H1 (cell line): Measurements from ENCODE around the gene SBF1. TPM values are rescaled to one million over a fixed set of nuclear protein-coding genes. Genes with fewer than 3 reads are reported as not detected.

ENCODE experiments used
- CTCF ChIA-PET: fragments of 300-600 bp; sonication (Branson Sonifier 250); formaldehyde crosslinking; loops from one replicate; lab custom pipeline; 2021; ENCODE audit not compliant: partially characterized antibody; lab: Charles Lee
- POLR2A ChIA-PET: fragments of 300-600 bp; sonication (Branson Sonifier 250); formaldehyde crosslinking; loops from one replicate; lab custom pipeline; 2021; ENCODE audit warnings: inconsistent platforms; ENCODE audit not compliant: partially characterized antibody; lab: Charles Lee
- DNase-seq, 2 experiments: peaks; one replicate each; pipeline versions ENCODE4 v3.0.0 to v3.0.0-alpha.2; 2010 to 2022; ENCODE audit warnings: low spot score in 2 of 2, low read depth in 1 of 2, mixed read lengths in 1 of 2
- FAIRE-seq: peaks from 2 replicates; lab custom pipeline; 2011; peaks lifted over from hg19 to GRCh38; lab: Jason Lieb, UNC
- H2AFZ ChIP-seq: 2 replicates; pipeline ENCODE4 v1.8.1; 2012; ENCODE audit warnings: low read length, inconsistent platforms
- H2AK5ac ChIP-seq: 2 replicates; pipeline ENCODE4 v1.6.1; 2013; ENCODE audit warnings: low read depth, low read length
- H2BK120ac ChIP-seq: replicated peaks from 2 replicates; pipeline ENCODE3; 2013; ENCODE audit warnings: low read depth, low read length, inconsistent platforms
- H2BK12ac ChIP-seq: 2 replicates; pipeline ENCODE4 v1.6.1; 2013; ENCODE audit warnings: low read depth, low read length
- H2BK15ac ChIP-seq: 2 replicates; pipeline ENCODE4 v1.6.1; 2013; ENCODE audit warnings: low read length
- H2BK20ac ChIP-seq: 2 replicates; pipeline ENCODE4 v1.6.1; 2013; ENCODE audit warnings: low read length
- H2BK5ac ChIP-seq: 2 replicates; pipeline ENCODE4 v1.6.1; 2013; ENCODE audit warnings: low read depth, low read length
- H3K14ac ChIP-seq: 2 replicates; pipeline ENCODE4 v1.6.1; 2013; ENCODE audit warnings: inconsistent platforms; ENCODE audit not compliant: insufficient read length
- H3K18ac ChIP-seq: 2 replicates; pipeline ENCODE4 v1.6.1; 2013; ENCODE audit warnings: low read length; ENCODE audit errors: extremely low read depth
- H3K23ac ChIP-seq: 2 replicates; pipeline ENCODE4 v1.6.1; 2013; ENCODE audit warnings: inconsistent platforms; ENCODE audit not compliant: insufficient read length
- H3K23me2 ChIP-seq: 2 replicates; pipeline ENCODE4 v1.6.1; 2013; ENCODE audit warnings: low read depth, low read length
- H3K27ac ChIP-seq: 2 replicates; pipeline ENCODE4 v1.6.1; 2011; ENCODE audit warnings: low read depth, low read length, inconsistent platforms
- H3K27me3 ChIP-seq, 4 experiments: replicated peaks in 1 of 4; 1 replicate in 1 of 4; 2 replicates in 3 of 4; pipeline versions ENCODE4 v1.6.1 to v1.8.1; 2011 to 2013; ENCODE audit warnings: low read length in 3 of 4, mild to moderate bottlenecking in 3 of 4, inconsistent platforms in 2 of 4, mixed read lengths in 2 of 4, moderate library complexity in 1 of 4; ENCODE audit not compliant: control insufficient read depth in 3 of 4, insufficient read depth in 3 of 4; ENCODE audit errors: extremely low read depth in 1 of 4
- H3K36me3 ChIP-seq, 4 experiments: 2 replicates each; pipeline versions ENCODE4 v1.6.1 to v1.8.1; 2011 to 2013; ENCODE audit warnings: mild to moderate bottlenecking in 4 of 4, low read length in 3 of 4, moderate library complexity in 2 of 4, control low read depth in 1 of 4, inconsistent platforms in 1 of 4; ENCODE audit not compliant: insufficient read depth in 4 of 4, control insufficient read depth in 2 of 4
- H3K4ac ChIP-seq: replicated peaks from 2 replicates; pipeline ENCODE3; 2013; ENCODE audit warnings: low read length, low read depth, mixed read lengths, inconsistent platforms; ENCODE audit not compliant: insufficient read length
- H3K4me1 ChIP-seq, 4 experiments: replicated peaks in 1 of 4; 1 replicate in 1 of 4; 2 replicates in 3 of 4; pipeline versions ENCODE4 v1.6.1 to v1.8.1; 2011 to 2013; ENCODE audit warnings: low read length in 3 of 4, inconsistent platforms in 2 of 4, mixed read lengths in 1 of 4; ENCODE audit not compliant: insufficient read depth in 4 of 4, control insufficient read depth in 3 of 4
- H3K4me2 ChIP-seq, 2 experiments: 2 replicates each; pipeline versions ENCODE4 v1.6.1 to v1.8.1; 2011 to 2013; ENCODE audit warnings: low read depth in 2 of 2, low read length in 2 of 2, control low read depth in 1 of 2, inconsistent platforms in 1 of 2, mild to moderate bottlenecking in 1 of 2; ENCODE audit not compliant: insufficient read depth in 1 of 2
- H3K4me3 ChIP-seq, 4 experiments: fragments of 200-600, 300-600 bp in 1 of 4; sonication (generic), shearing (Covaris generic), sonication (Bioruptor Twin) in 1 of 4; 2 replicates each; pipeline versions ENCODE4 v1.5.1 to v1.8.1; 2011 to 2016; ENCODE audit warnings: low read length in 4 of 4, low read depth in 3 of 4, control low read depth in 2 of 4, inconsistent platforms in 2 of 4, mild to moderate bottlenecking in 2 of 4, mixed read lengths in 1 of 4, moderate library complexity in 1 of 4; ENCODE audit not compliant: insufficient read depth in 2 of 4; ENCODE audit errors: extremely low read depth in 1 of 4
- H3K56ac ChIP-seq: replicated peaks from 2 replicates; pipeline ENCODE3; 2013; ENCODE audit warnings: low read depth, mild to moderate bottlenecking, mixed read lengths, low read length, inconsistent platforms; ENCODE audit not compliant: insufficient read length
- H3K79me1 ChIP-seq: 2 replicates; pipeline ENCODE4 v1.6.1; 2013; ENCODE audit warnings: low read depth, low read length, control low read depth
- H3K79me2 ChIP-seq, 2 experiments: 2 replicates each; pipeline versions ENCODE4 v1.6.1 to v1.8.1; 2012 to 2013; ENCODE audit warnings: low read length in 2 of 2, mild to moderate bottlenecking in 2 of 2, inconsistent platforms in 1 of 2; ENCODE audit not compliant: insufficient read depth in 2 of 2, control insufficient read depth in 1 of 2
- H3K9ac ChIP-seq, 4 experiments: replicated peaks in 1 of 4; 1 replicate in 1 of 4; 2 replicates in 3 of 4; pipeline versions ENCODE4 v1.6.1 to v1.8.1; 2011 to 2013; ENCODE audit warnings: low read depth in 3 of 4, low read length in 3 of 4, control low read depth in 2 of 4, mild to moderate bottlenecking in 2 of 4, moderate library complexity in 2 of 4, inconsistent platforms in 1 of 4; ENCODE audit errors: extremely low read depth in 1 of 4
- H3K9me3 ChIP-seq, 2 experiments: 2 replicates each; pipeline versions ENCODE4 v1.6.1 to v1.8.1; 2012 to 2013; ENCODE audit warnings: mild to moderate bottlenecking in 2 of 2, moderate library complexity in 2 of 2, control low read depth in 1 of 2, inconsistent platforms in 1 of 2, low read depth in 1 of 2, low read length in 1 of 2, mixed read lengths in 1 of 2; ENCODE audit not compliant: insufficient read depth in 2 of 2
- H4K20me1 ChIP-seq, 2 experiments: replicated peaks in 1 of 2; 2 replicates each; pipeline versions ENCODE3 to v1.8.1; 2011 to 2013; ENCODE audit warnings: inconsistent platforms in 2 of 2, low read length in 2 of 2, mild to moderate bottlenecking in 1 of 2; ENCODE audit not compliant: insufficient read depth in 2 of 2, control insufficient read depth in 1 of 2
- H4K5ac ChIP-seq: 2 replicates; pipeline ENCODE4 v1.6.1; 2013; ENCODE audit warnings: low read length, low read depth, mixed read lengths, inconsistent platforms; ENCODE audit not compliant: insufficient read length
- H4K8ac ChIP-seq: 2 replicates; pipeline ENCODE4 v1.8.0; 2013; ENCODE audit warnings: mild to moderate bottlenecking, moderate library complexity, low read length, inconsistent platforms; ENCODE audit not compliant: insufficient read depth; ENCODE audit errors: extremely low read depth
- H4K91ac ChIP-seq: replicated peaks from 2 replicates; pipeline ENCODE3; 2013; ENCODE audit warnings: low read length, mixed read lengths, inconsistent platforms; ENCODE audit not compliant: insufficient read length
- BCL11A ChIP-seq, 2 experiments: IDR thresholded peaks; one replicate each; pipeline ENCODE4 v1.6.1; 2011; ENCODE audit warnings: low read depth in 2 of 2, low read length in 2 of 2, mild to moderate bottlenecking in 2 of 2
- CEBPB ChIP-seq: IDR thresholded peaks from 2 replicates; pipeline ENCODE4 v1.6.1; 2012; ENCODE audit warnings: low read depth, low read length
- KDM1A ChIP-seq: fragments of 200-600, 300-600 bp; sonication (generic); IDR thresholded peaks from 2 replicates; pipeline ENCODE4 v1.7.1; 2016; ENCODE audit warnings: mild to moderate bottlenecking, low read length, borderline replicate concordance
- SP1 ChIP-seq: IDR thresholded peaks from 2 replicates; pipeline ENCODE4 v1.6.1; 2011; ENCODE audit warnings: low read depth, low read length
- TAF7 ChIP-seq: optimal IDR thresholded peaks from 2 replicates; pipeline ENCODE3; 2011; ENCODE audit warnings: low read depth, mild to moderate bottlenecking, inconsistent platforms, low read length, moderate library complexity, borderline replicate concordance
- WGBS, 2 experiments: shearing (Covaris generic) in 1 of 2; methylation state at CpG; one replicate each; pipeline versions ENCODE4 v1.1.6 to v1.1.7; 2013 to 2015; ENCODE audit warnings: low lambda C conversion rate in 2 of 2, mixed read lengths in 2 of 2, inconsistent platforms in 1 of 2, low coverage in 1 of 2, missing lambda C conversion rate in 1 of 2; ENCODE audit not compliant: insufficient replicate concordance in 2 of 2, insufficient coverage in 1 of 2, insufficient read length in 1 of 2; ENCODE audit errors: extremely low coverage in 1 of 2, missing lambda C conversion rate in 1 of 2; 5-methylcytosine and 5-hydroxymethylcytosine counted together
- polyA plus RNA-seq, 7 experiments: library from polyadenylated mRNA; depleted of rRNA in 3 of 7; stranded (reverse) in 5 of 7; unstranded in 2 of 7; fragments of >200 nt in 5 of 7; fragments of 200-250 nt in 2 of 7; gene quantifications; 1 replicate in 5 of 7; 2 replicates in 1 of 7; 4 replicates in 1 of 7; pipeline versions ENCODE4 v1.2.1 to v1.2.3, GENCODE V29; 2011 to 2013; ENCODE audit warnings: missing spikeins in 2 of 7, mixed read lengths in 2 of 7
- total RNA-seq: library from RNA; stranded (reverse); fragmentation: NEBNext Ultra II Directional; extraction: Animal tissue kit (Norgen Biotek cat#: 25700); gene quantifications from 2 replicates; pipeline ENCODE4 v1.2.1, GENCODE V29; 2021

SBF1 gene
- total and polyA plus RNA-seq, 2 of the 8 experiments (the other 6 are each of a cell fraction or from before 2014, with no cell fraction given), result 29.1 to 71.5 TPM

- H3K27me3 ChIP-seq, result no peaks in the 10 kb centered on the region
- no peak overlapping the region for H3K9ac ChIP-seq
- no peak overlapping the region for H2AK5ac ChIP-seq
- H3K9me3 ChIP-seq, result no peaks in the 10 kb centered on the region
- ChIA-PET CTCF (interaction anchor here (1.4 to 3.1 kb wide), 2 partner anchors 18 to 20 kb away, joined by 4 to 10 read pairs; no protein-coding TSS in a partner anchor), POLR2A (no interaction called here)
- H3K79me1 ChIP-seq, result no peaks in the 10 kb centered on the region
- H4K91ac ChIP-seq, result no peak overlapping the region
- no peak overlapping the region for H2BK15ac ChIP-seq
- no peak for DNase-seq
- H4K5ac ChIP-seq, result no peak overlapping the region
- H3K14ac ChIP-seq, result no peak overlapping the region
- peaks cover 0 to 8% of the 10 kb centered on the region in 2 experiments for H4K20me1 ChIP-seq
- TF ChIP-seq SP1 (no peak), TAF7 (no peak), BCL11A (IDR thresholded peaks at IDR 0.05; ENCODE audit: low read depth in 2 of 2, low read length in 2 of 2) (no peak), CEBPB (no peak), KDM1A (no peak)
- TF ChIP-seq, all 59 proteins: peak for 0
- no peak overlapping the region for H3K23ac ChIP-seq
- H2BK5ac ChIP-seq, result no peak overlapping the region
- H2BK120ac ChIP-seq, result no peak overlapping the region
- no peaks in the 10 kb centered on the region for H3K79me2 ChIP-seq
- no peak overlapping the region for H3K18ac ChIP-seq
- no peak for FAIRE-seq
- no peak overlapping the region for H3K56ac ChIP-seq
- no peak overlapping the region for H2BK12ac ChIP-seq
- no peaks in the 10 kb centered on the region for H3K4me1 ChIP-seq
- no peaks in the 10 kb centered on the region for H3K23me2 ChIP-seq
- no peak overlapping the region for H3K4me2 ChIP-seq
- H2BK20ac ChIP-seq, result no peak overlapping the region
- no peak overlapping the region for H4K8ac ChIP-seq
- no peak overlapping the region for H3K27ac ChIP-seq
- no peak overlapping the region for H3K4me3 ChIP-seq
- H3K36me3 ChIP-seq, result peaks cover 13 to 55% (median 48%) of the 10 kb centered on the region in 4 experiments
- no peak overlapping the region for H2AFZ ChIP-seq
- 94% methylated on average over 10 of the region's 10 CpGs; no CpG with 5 or more reads in 1 of the 2 experiments for WGBS, 2 experiments
- H3K4ac ChIP-seq, result no peak overlapping the region
Measured at GRCh38 chr22:50420015-50420414, 54.8 kb downstream of the SBF1 start.
